Mucosa of gallbladder (tissue), 1 donor: ENCODE data around the gene RETN. TPM values are rescaled to one million over a fixed set of nuclear protein-coding genes. Genes with fewer than 3 reads are reported as not detected.
A peak's percentile ranks its signal among the peaks of the same experiment; 100 is the strongest.

Source experiments
- DNase-seq: peaks from one replicate; pipeline ENCODE4 v3.0.0-alpha.2; 2020; ENCODE audit warnings: low spot score
- total RNA-seq: library from RNA; stranded (reverse); gene quantifications from one replicate; pipeline ENCODE4 v1.2.1, GENCODE V29; 2021
- donor health status: DM: no; HTN: no; CAD: no.

RETN gene
- not detected for total RNA-seq

GRCh38 chr19:7668842-7669241 lies at the start of gene RETN:
Gene RETN, plus strand, starts transcription at chr19:7669049. Its CDS starts 278 bp downstream, at chr19:7669327.
- no peak for DNase-seq

GRCh38 chr19:7619671-7620441 lies 49.0 kb upstream of the RETN start:
- DNase-seq: peak; percentile 53

- DNase-seq: no peak
Observed at GRCh38 chr19:7620442-7621412, 48.1 kb upstream of the RETN start.

GRCh38 chr19:7622933-7623685 lies 45.7 kb upstream of the RETN start:
- DNase-seq: no peak

GRCh38 chr19:7623725-7624603 lies 44.9 kb upstream of the RETN start:
- DNase-seq: no peak

- no peak for DNase-seq
Observed at GRCh38 chr19:7624810-7625209, 44.0 kb upstream of the RETN start.

- no peak for DNase-seq
Observed at GRCh38 chr19:7625763-7626372, 43.0 kb upstream of the RETN start.

- DNase-seq: no peak
Observed at GRCh38 chr19:7627166-7627565, 41.7 kb upstream of the RETN start.

- DNase-seq: no peak
Observed at GRCh38 chr19:7628589-7629311, 40.1 kb upstream of the RETN start.

- peak; percentile 99 for DNase-seq
Observed at GRCh38 chr19:7629347-7630054, 39.3 kb upstream of the RETN start, which contains the start of the genes PET100 and XAB2. Gene PET100, plus strand, starts transcription at chr19:7629793. Its CDS starts 41 bp downstream, at chr19:7629834. Gene XAB2, minus strand, starts transcription at chr19:7629545. Its CDS starts 18 bp downstream, at chr19:7629527.

- DNase-seq: no peak
Observed at GRCh38 chr19:7631577-7631976, 37.3 kb upstream of the RETN start.

- no peak for DNase-seq
Observed at GRCh38 chr19:7632340-7633203, 36.3 kb upstream of the RETN start.

GRCh38 chr19:7633698-7634097 lies 35.2 kb upstream of the RETN start, which contains the start of gene PCP2:
Gene PCP2, minus strand, starts transcription at chr19:7633719. Its CDS starts 262 bp downstream, at chr19:7633457.
- DNase-seq: no peak

- no peak for DNase-seq
Observed at GRCh38 chr19:7635670-7636069, 33.2 kb upstream of the RETN start.

GRCh38 chr19:7636317-7636690 lies 32.5 kb upstream of the RETN start:
- no peak for DNase-seq

GRCh38 chr19:7636691-7637373 lies 32.0 kb upstream of the RETN start, which contains the start of gene STXBP2:
Gene STXBP2, plus strand, starts transcription at chr19:7637110. Its CDS starts 40 bp downstream, at chr19:7637150.
- peak; percentile 87 for DNase-seq
